HepG2 (cell line): ENCODE results near the gene IFNL1. TPM values are rescaled to one million over a fixed set of nuclear protein-coding genes. Genes with fewer than 3 reads are reported as not detected.

Source experiments
- ATAC-seq: fragments of 200-7000 bp; cut with Tn5 transposase; 3 replicates; pipeline ENCODE4 v1.9.1; 2020; ENCODE audit warnings: mild to moderate bottlenecking, moderate library complexity
- BruUV-seq: library from RNA; stranded (reverse); fragments of 400-500 nt; replicated peaks from 2 replicates; lab custom pipeline; 2021; lab: Mats Ljungman, UMichigan
- CTCF ChIA-PET: fragments of 300-600 bp; formaldehyde crosslinking; extraction: SDS; loops from one replicate; lab custom pipeline; 2021; ENCODE audit warnings: low total read pairs, inconsistent platforms, low intra/inter-chr PET ratio; lab: Yijun Ruan, JAX
- POLR2A ChIA-PET: fragments of 350-600 bp; sonication (Branson Sonifier 250); formaldehyde crosslinking; loops from one replicate; lab custom pipeline; 2020; ENCODE audit warnings: antibody characterized with exemption, inconsistent platforms; lab: Yijun Ruan, JAX
- DNase-seq: peaks from one replicate; pipeline ENCODE4 v3.0.0-alpha.2; 2015; ENCODE audit warnings: low spot score
- FAIRE-seq: peaks from 3 replicates; lab custom pipeline; 2011; peaks lifted over from hg19 to GRCh38; lab: Jason Lieb, UNC
- H2AFZ ChIP-seq: one replicate; pipeline ENCODE4 v1.6.1; 2011; ENCODE audit warnings: low read length, inconsistent platforms
- H3K27ac ChIP-seq: fragments of 300-600 bp; 3 replicates; pipeline ENCODE4 v1.8.0; 2011; ENCODE audit warnings: mixed run types, mild to moderate bottlenecking, mixed read lengths, low read length, inconsistent platforms; ENCODE audit not compliant: insufficient read depth; ENCODE audit errors: extremely low read length
- H3K27me3 ChIP-seq, 2 experiments: fragments of 200-600 bp in 1 of 2; 2 replicates in 1 of 2; 3 replicates in 1 of 2; pipeline versions ENCODE4 v1.6.0 to v1.8.0; 2011; ENCODE audit warnings: low read length in 2 of 2, mild to moderate bottlenecking in 2 of 2, moderate library complexity in 2 of 2, inconsistent platforms in 1 of 2; ENCODE audit not compliant: insufficient read depth in 2 of 2, control insufficient read depth in 1 of 2
- H3K36me3 ChIP-seq, 2 experiments: fragments of 200-600 bp in 1 of 2; replicated peaks in 1 of 2; 2 replicates in 1 of 2; 3 replicates in 1 of 2; pipeline versions ENCODE4 v1.5.1 to v1.8.0; 2011; ENCODE audit warnings: low read length in 2 of 2, inconsistent platforms in 1 of 2; ENCODE audit not compliant: insufficient read depth in 2 of 2, control insufficient read depth in 1 of 2
- H3K4me1 ChIP-seq: 2 replicates; pipeline ENCODE4 v1.5.1; 2012; ENCODE audit warnings: low read length, inconsistent platforms; ENCODE audit not compliant: insufficient read depth
- H3K4me2 ChIP-seq: 2 replicates; pipeline ENCODE4 v1.6.0; 2011; ENCODE audit warnings: low read depth, low read length, inconsistent platforms
- H3K4me3 ChIP-seq, 3 experiments: fragments of 200-600 bp in 1 of 3; sonication (generic), shearing (Covaris generic) in 1 of 3; replicated peaks in 1 of 3; 2 replicates each; pipeline ENCODE4 v1.5.1; 2011 to 2016; ENCODE audit warnings: low read length in 3 of 3, inconsistent platforms in 2 of 3, low read depth in 2 of 3, mild to moderate bottlenecking in 2 of 3, control low read depth in 1 of 3, mixed read lengths in 1 of 3; ENCODE audit not compliant: insufficient read depth in 1 of 3
- H3K79me2 ChIP-seq: one replicate; pipeline ENCODE4 v1.6.1; 2011; ENCODE audit warnings: low read length, inconsistent platforms; ENCODE audit not compliant: insufficient read depth
- H3K9ac ChIP-seq: 2 replicates; pipeline ENCODE4 v1.6.0; 2011; ENCODE audit warnings: mild to moderate bottlenecking, low read depth, low read length, inconsistent platforms; ENCODE audit not compliant: insufficient read depth
- H3K9me3 ChIP-seq: 2 replicates; pipeline ENCODE4 v1.5.1; 2012; ENCODE audit warnings: mild to moderate bottlenecking, low read length
- H4K20me1 ChIP-seq: 2 replicates; pipeline ENCODE4 v1.6.0; 2011; ENCODE audit warnings: inconsistent platforms, mild to moderate bottlenecking, low read length, moderate library complexity; ENCODE audit not compliant: insufficient read depth
- AKAP8 ChIP-seq: sonication (generic); formaldehyde crosslinking; IDR thresholded peaks from 2 replicates; pipeline ENCODE4 v1.5.1; 2020; ENCODE audit warnings: mild to moderate bottlenecking, missing genetic modification reagents
- HMG20A ChIP-seq: IDR thresholded peaks from 2 replicates; pipeline ENCODE4 v1.6.1; 2016; ENCODE audit warnings: borderline replicate concordance
- KLF6 ChIP-seq: IDR thresholded peaks from 2 replicates; pipeline ENCODE4 v1.8.0; 2016; ENCODE audit warnings: missing biosample characterization, missing genetic modification reagents
- NCOA1 ChIP-seq: sonication (generic); formaldehyde crosslinking; IDR thresholded peaks from 2 replicates; pipeline ENCODE4 v1.9.0; 2021; ENCODE audit warnings: missing genetic modification reagents
- POLR2AphosphoS2 ChIP-seq: IDR thresholded peaks from 2 replicates; pipeline ENCODE4 v1.6.1; 2011; ENCODE audit warnings: low read depth, low read length, improper control_type of control experiment
- RFX5 ChIP-seq: IDR thresholded peaks from 2 replicates; pipeline ENCODE4 v1.6.1; 2011; ENCODE audit warnings: low read depth, low read length, improper control_type of control experiment
- U2AF2 ChIP-seq: fragments of 200-400 bp; formaldehyde crosslinking; IDR thresholded peaks from 2 replicates; pipeline ENCODE4 v1.6.1; 2017; ENCODE audit warnings: low read depth, mild to moderate bottlenecking, low read length
- ZNF232 ChIP-seq: sonication (generic); formaldehyde crosslinking; IDR thresholded peaks from 2 replicates; pipeline ENCODE4 v1.4.0; 2020; ENCODE audit warnings: missing genetic modification reagents, borderline replicate concordance
- ZNF24 ChIP-seq: fragments of 450-650 bp; IDR thresholded peaks from 2 replicates; pipeline ENCODE4 v1.6.1; 2017; ENCODE audit warnings: antibody characterized with exemption, mild to moderate bottlenecking
- ZNF33B ChIP-seq: sonication (generic); formaldehyde crosslinking; IDR thresholded peaks from 2 replicates; pipeline ENCODE4 v1.5.1; 2020; ENCODE audit warnings: mild to moderate bottlenecking, missing genetic modification reagents
- WGBS: methylation state at CpG from one replicate; pipeline ENCODE4 v1.1.6; 2017; ENCODE audit warnings: low lambda C conversion rate; 5-methylcytosine and 5-hydroxymethylcytosine counted together
- in situ Hi-C: cut with HindIII; loops from 2 replicates; pipeline ENCODE4 v1.10.0; 2017; ENCODE audit warnings: low pct_unique_long_range_greater_than_20kb; ENCODE audit not compliant: extremely low pct_ligation_motif_present
- intact Hi-C: fragments of 100-400 bp; cut with micrococcal nuclease; formaldehyde crosslinking; loops from one replicate; pipeline ENCODE4 v1.10.0; 2022; ENCODE audit not compliant: unreplicated experiment
- polyA plus RNA-seq, 8 experiments: library from polyadenylated mRNA; depleted of rRNA in 3 of 8; stranded (reverse) in 7 of 8; unstranded in 1 of 8; fragments of >200 nt; fragmentation: Illumina TruSeq in 4 of 8; extraction: Trizol in 4 of 8; gene quantifications; 2 replicates each; pipeline versions ENCODE4 v1.2.1 to v1.2.3, GENCODE V29; 2011 to 2016; ENCODE audit warnings: low read depth in 4 of 8, missing spikeins in 1 of 8, mixed read lengths in 1 of 8; ENCODE audit not compliant: insufficient read depth in 1 of 8
- total RNA-seq, 5 experiments: library from RNA; depleted of rRNA; stranded (reverse); fragments of >200 nt; fragmentation: Illumina TruSeq; extraction: Trizol; gene quantifications; 2 replicates each; pipeline ENCODE4 v1.2.3, GENCODE V29; 2016; ENCODE audit warnings: low read depth in 1 of 5

IFNL1 gene
- total and polyA plus RNA-seq, 2 of the 13 experiments (the other 11 are each of a cell fraction or from before 2014, with no cell fraction given) = not detected

DNA sequence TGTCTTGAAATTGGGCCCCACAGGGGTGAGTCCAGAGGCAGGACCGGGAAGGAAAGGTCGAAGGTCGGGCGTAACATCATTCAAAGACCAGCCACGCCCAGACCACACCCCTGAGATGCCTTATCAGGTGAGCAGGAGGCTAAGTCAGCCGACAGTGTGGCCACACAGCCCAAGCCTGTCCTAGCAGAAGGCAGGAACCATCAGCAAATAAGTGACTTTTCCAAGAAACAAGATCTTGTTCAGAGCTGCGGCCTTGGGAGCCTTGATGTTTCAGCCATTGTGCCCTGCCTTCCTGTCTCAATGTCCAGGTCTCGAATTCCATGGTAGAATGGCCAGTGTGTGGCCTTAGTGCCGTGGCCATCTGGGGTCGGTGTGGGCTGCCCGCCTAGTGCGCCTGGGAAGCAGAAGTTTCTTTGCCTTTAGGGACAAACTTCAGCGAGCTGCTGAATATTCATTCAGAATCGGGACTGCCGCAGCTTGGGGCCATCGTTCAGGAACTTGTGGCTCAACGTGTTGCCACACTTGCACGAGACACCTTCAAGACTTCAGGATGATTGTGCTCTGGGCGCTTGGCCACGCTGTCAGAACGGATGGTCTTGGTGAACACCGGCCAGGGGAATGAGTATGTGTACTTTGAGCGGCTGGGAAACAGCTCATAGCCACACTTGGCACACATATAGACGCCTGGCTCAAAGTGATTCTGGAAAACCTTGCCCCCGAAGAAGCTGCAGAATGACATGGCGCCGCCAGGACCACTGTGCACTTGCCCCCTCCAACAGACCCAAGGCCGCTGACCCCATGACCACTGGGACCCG is 41.5 kb upstream of the IFNL1 start (continued):
- TF ChIP-seq NCOA1 (no peak), AKAP8 (CRISPR knock-in tag) (no peak), U2AF2 (no peak), ZNF232 (CRISPR knock-in tag) (no peak), KLF6 (CRISPR knock-in tag) (no peak), HMG20A (CRISPR knock-in tag) (no peak)
- TF ChIP-seq, all 625 proteins: peak for 0

DNA sequence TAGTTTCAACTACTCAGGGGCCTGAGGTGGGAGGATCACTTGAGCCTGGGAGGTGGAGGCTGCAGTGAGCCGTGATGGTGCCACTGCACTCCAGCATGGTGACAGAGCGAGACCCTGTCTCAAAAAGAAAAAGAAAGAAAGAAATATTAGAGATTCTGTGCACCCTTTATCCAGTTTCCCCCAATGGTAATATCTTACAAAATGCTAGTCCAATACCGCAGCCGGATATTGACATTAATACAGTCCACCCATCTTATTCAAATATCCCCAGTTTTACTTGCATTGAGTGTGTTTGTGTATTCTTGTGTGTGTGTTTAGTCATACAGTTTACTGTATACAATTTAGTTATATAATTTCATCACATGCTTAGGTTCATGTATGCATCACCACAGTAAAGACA is 39.0 kb upstream of the IFNL1 start:
- Histone ChIP-seq H3K36me3 (no peaks in the 10 kb centered on the region), H2AFZ (no peak overlapping the region)
- in situ Hi-C loops = no loop called here
- POLR2A ChIA-PET = no interaction called here
- TF ChIP-seq ZNF33B = no peak
- TF ChIP-seq, all 625 proteins: peak for 0
- Histone ChIP-seq H3K4me3 (no peak overlapping the region), H3K79me2 (no peaks in the 10 kb centered on the region), H3K9ac (no peak overlapping the region), H3K27me3 (peaks cover 0 to 6% of the 10 kb centered on the region in 2 experiments; a peak in 1 of 5 replicates), H4K20me1 (no peaks in the 10 kb centered on the region), H3K4me1 (peaks cover 10% of the 10 kb centered on the region), H3K27ac (no peak overlapping the region), H3K9me3 (no peaks in the 10 kb centered on the region), H3K4me2 (no peak overlapping the region)
- 89% methylated on average over 4 of the region's 4 CpGs for WGBS
- intact Hi-C loops = no loop called here
- ATAC-seq (no peak), DNase-seq (no peak), FAIRE-seq (no peak)
- BruUV-seq = no TSS peak
- CTCF ChIA-PET = no interaction called here

DNA sequence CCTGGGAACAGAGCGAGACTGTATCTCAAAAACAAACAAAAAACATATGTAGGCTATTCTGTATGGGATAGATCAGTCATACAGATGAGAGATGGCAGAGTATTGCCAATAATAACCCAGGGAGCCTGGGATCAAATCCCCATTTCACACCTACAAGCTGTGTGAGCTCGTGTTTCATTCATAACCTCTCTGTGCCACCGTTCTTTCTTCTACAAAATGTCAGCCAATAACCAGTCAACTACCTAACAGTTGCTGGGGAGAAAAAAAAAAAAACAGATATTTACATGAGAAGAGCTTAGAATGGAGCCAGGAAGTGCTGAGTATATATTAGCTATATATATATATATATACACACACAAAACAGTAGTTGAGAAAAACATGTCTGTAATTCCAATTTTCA is 34.5 kb upstream of the IFNL1 start:
- Histone ChIP-seq H3K9ac (no peak overlapping the region), H3K27ac (no peak overlapping the region), H3K36me3 (no peaks in the 10 kb centered on the region), H2AFZ (no peak overlapping the region), H3K4me3 (no peak overlapping the region), H3K4me2 (no peak overlapping the region), H3K79me2 (no peaks in the 10 kb centered on the region), H3K4me1 (0 out of 2 replicates have a peak, but pooled peaks cover 4% of the 10 kb centered on the region), H4K20me1 (no peaks in the 10 kb centered on the region), H3K27me3 (peaks cover 0 to 14% of the 10 kb centered on the region in 2 experiments; a peak in 3 of 5 replicates), H3K9me3 (no peaks in the 10 kb centered on the region)
- FAIRE-seq (no peak), DNase-seq (no peak), ATAC-seq (no peak)
- intact Hi-C loops (no loop called here), in situ Hi-C loops (no loop called here)
- POLR2A ChIA-PET = no interaction called here
- TF ChIP-seq RFX5 (peak; percentile 55; the same call in 1 of the 2 replicates), POLR2AphosphoS2 (no peak), ZNF24 (no peak)
- BruUV-seq = no TSS peak
- CTCF ChIA-PET = no interaction called here
- 48% methylated on average over 3 of the region's 3 CpGs for WGBS
